Activated CD4-positive, alpha-beta T cell treated with anti-CD3 and anti-CD28 coated beads, Interleukin-2, amount 10 ng/mL, durations not matched to agents 24 days and 14 days (primary cell): Measurements from ENCODE around the gene NISCH. TPM values are rescaled to one million over a fixed set of nuclear protein-coding genes. Genes with fewer than 3 reads are reported as not detected.

ENCODE experiments used
- DNase-seq: peaks from one replicate; pipeline ENCODE4 v3.0.0; 2022
- H3K27ac Mint-ChIP-seq: one replicate; pipeline ENCODE4 v1.8.0; 2022; ENCODE audit warnings: mild to moderate bottlenecking, mixed read lengths
- H3K27me3 Mint-ChIP-seq: one replicate; pipeline ENCODE4 v1.8.0; 2022; ENCODE audit warnings: mixed read lengths
- H3K36me3 Mint-ChIP-seq: one replicate; pipeline ENCODE4 v1.8.0; 2022; ENCODE audit warnings: low read depth, mild to moderate bottlenecking, mixed read lengths
- H3K4me1 Mint-ChIP-seq: one replicate; pipeline ENCODE4 v1.8.0; 2021; ENCODE audit warnings: mixed read lengths
- H3K4me3 Mint-ChIP-seq: one replicate; pipeline ENCODE4 v1.8.0; 2022; ENCODE audit warnings: mild to moderate bottlenecking, moderate library complexity, mixed read lengths
- H3K9me3 Mint-ChIP-seq: one replicate; pipeline ENCODE4 v1.8.0; 2021; ENCODE audit warnings: mixed read lengths
- intact Hi-C: fragments of 100-400 bp; cut with micrococcal nuclease; formaldehyde crosslinking; loops from one replicate; pipeline ENCODE4 v1.15.1; 2023
- total RNA-seq: library from RNA; stranded (reverse); gene quantifications from 2 replicates; pipeline ENCODE4 v1.2.3, GENCODE V29; 2022

The NISCH gene
- total RNA-seq, 1 donor from 2014 or later = 72.6 TPM

DNA sequence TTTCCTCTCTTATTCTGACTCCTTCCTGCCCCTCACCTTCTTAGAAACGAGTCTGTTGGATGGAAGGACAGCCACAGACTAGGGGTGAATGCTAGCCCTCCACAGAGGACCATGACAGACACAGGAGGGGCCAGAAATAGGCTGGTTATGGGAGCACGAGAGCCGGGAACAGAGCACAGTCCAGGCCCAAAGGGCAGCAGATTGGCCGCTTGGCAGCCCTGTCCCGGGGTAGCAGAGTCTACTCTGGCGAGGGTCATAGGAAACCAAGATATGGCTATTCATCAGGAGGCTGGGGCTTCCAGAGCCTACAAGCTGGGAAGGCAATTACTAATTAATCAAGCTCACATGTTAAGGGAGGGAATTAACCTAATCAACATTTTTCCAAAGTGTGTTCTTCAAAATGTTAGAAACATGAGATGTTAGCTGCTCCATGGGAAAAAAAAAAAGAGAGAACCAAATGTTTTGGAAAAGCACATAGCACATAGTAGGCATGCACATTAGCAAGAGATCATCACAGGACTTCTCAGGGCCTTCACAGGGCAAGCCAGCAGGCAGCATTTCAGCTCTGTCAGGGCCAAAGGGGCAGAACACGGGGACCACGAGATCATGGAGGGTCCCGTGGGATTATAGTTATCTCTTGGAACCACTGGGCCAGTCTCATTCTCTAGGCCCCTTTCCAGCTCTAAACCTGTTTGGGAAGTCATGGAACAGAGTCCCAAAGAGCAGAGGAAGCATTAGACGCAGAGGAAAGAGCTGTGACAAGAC is 23.8 kb upstream of the NISCH start:
- Mint-ChIP-seq H3K4me3 (no peak overlapping the region), H3K36me3 (no peaks in the 10 kb centered on the region), H3K4me1 (peaks cover 1% of the 10 kb centered on the region), H3K27ac (no peak overlapping the region), H3K27me3 (peaks cover 13% of the 10 kb centered on the region), H3K9me3 (no peaks in the 10 kb centered on the region)
- DNase-seq = no peak
- intact Hi-C loops = no loop called here

DNA sequence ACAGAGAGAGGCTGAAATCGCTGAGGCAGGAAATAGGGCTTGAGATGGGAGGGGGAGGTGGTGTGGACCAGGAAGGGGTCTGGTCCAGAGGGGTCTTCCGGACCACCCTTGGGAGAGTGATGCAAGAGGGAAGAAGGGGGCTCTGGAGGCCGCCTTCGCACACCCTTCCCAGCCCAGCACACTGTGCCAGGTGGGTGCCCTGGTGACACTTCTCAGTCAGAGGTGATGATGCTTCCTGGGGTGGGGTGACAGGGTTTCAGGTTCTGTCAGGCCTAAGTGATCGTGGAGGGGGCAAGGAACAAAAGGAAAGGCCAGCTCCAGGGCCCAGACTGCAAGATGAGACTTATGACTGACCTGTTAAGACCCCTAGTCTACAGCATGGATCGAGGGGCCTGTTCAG is 23.2 kb upstream of the NISCH start:
- DNase-seq = no peak
- H3K9me3 Mint-ChIP-seq = no peaks in the 10 kb centered on the region
- intact Hi-C loops = no loop called here
- peaks cover 13% of the 10 kb centered on the region for H3K27me3 Mint-ChIP-seq
- peaks cover 1% of the 10 kb centered on the region for H3K4me1 Mint-ChIP-seq
- H3K27ac Mint-ChIP-seq = no peak overlapping the region
- H3K36me3 Mint-ChIP-seq = no peaks in the 10 kb centered on the region
- H3K4me3 Mint-ChIP-seq = no peak overlapping the region

DNA sequence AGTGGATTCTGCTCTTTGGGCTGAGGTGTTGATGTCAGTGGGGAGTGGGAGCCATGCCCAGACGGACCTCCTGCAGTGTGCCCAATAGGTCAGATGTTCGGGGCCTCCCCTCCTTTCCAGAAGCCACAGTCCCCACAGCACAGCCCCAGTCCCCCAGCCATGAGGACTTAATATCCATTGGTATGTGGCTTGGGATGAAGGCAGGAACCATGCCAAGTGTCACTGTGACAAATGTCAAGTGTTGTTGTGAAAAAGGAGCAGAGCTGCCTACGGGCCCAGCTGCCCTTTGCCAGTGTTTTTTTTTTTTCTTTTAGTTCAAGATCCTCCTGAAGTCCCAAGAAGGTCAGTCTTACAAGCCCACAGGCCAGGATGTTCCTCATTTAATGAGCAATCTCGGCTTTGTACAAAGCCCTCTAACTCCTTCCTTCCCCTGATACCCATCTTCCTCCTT is 22.7 kb upstream of the NISCH start:
- intact Hi-C loops = no loop called here
- peaks cover 11% of the 10 kb centered on the region for H3K27me3 Mint-ChIP-seq

DNA sequence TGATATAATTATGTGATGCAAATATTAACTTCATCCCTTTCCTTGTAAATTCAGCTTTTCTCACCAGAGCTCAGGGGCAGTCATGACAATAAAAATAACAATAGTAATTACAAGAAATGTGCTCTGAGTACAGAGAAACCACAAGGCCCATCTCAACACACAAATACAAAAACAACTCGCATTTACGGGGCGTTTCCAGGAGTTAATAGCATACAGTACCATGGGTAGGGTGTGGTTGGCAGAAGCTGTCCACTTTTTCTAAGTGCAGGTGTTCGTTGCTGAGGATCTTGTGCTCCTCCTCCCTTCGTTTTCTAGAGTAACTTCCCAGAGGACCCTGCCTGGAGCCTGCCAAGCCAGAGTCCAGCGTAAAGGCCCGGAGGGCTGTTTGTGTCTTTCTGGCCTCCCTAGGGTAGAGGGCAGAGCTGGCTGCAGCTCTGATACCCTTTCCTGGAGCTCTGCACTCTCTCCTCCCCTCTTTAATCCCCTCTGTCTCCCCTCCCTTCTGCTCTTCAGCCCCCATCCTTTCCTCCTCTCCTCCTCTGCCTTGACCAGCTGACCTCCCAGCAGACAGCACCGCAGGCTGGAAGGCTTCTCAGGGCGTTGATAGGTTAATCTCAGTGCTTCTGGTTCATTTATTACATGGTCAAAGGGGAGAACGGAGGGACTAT is 21.9 kb upstream of the NISCH start:
- Mint-ChIP-seq H3K27me3 (peaks cover 9% of the 10 kb centered on the region), H3K4me1 (peaks cover 1% of the 10 kb centered on the region), H3K4me3 (no peak overlapping the region), H3K27ac (no peak overlapping the region), H3K36me3 (no peaks in the 10 kb centered on the region), H3K9me3 (no peaks in the 10 kb centered on the region)
- intact Hi-C loops = no loop called here
- no peak for DNase-seq

More for the DNA sequence above, 22.7 kb upstream of the NISCH start:
- no peak overlapping the region for H3K4me3 Mint-ChIP-seq
- H3K4me1 Mint-ChIP-seq = peaks cover 1% of the 10 kb centered on the region
- H3K27ac Mint-ChIP-seq = no peak overlapping the region
- H3K36me3 Mint-ChIP-seq = no peaks in the 10 kb centered on the region
- H3K9me3 Mint-ChIP-seq = no peaks in the 10 kb centered on the region
- DNase-seq = no peak

DNA sequence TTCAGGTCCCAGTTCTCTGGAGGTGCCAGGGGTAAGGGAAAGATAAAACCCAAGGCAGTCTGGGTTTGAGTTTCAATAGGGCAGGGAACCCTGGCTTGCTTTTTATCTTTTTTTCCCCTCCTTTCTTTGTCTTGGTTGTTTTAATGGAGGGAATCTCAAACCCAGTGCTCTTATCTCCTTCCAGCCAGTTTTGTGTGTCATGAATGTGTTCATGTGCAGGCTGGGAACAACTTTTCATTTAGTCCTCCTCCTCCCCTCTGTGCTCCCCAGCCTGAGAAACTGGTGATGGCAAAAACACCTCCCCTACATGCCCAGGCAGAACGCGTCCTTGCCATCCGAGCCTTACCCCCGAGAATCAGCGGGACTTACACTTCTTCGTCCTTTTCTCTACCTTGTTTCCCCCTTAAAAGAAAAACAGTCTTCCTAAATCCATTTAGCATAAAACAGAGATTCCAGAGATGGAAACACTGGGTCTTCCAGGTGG is 21.4 kb upstream of the NISCH start:
- H3K27me3 Mint-ChIP-seq = peaks cover 9% of the 10 kb centered on the region
- H3K4me3 Mint-ChIP-seq = no peak overlapping the region
- peaks cover 1% of the 10 kb centered on the region for H3K4me1 Mint-ChIP-seq
- no peak for DNase-seq
- no peak overlapping the region for H3K27ac Mint-ChIP-seq
- no peaks in the 10 kb centered on the region for H3K36me3 Mint-ChIP-seq
- intact Hi-C loops = no loop called here
- no peaks in the 10 kb centered on the region for H3K9me3 Mint-ChIP-seq

DNA sequence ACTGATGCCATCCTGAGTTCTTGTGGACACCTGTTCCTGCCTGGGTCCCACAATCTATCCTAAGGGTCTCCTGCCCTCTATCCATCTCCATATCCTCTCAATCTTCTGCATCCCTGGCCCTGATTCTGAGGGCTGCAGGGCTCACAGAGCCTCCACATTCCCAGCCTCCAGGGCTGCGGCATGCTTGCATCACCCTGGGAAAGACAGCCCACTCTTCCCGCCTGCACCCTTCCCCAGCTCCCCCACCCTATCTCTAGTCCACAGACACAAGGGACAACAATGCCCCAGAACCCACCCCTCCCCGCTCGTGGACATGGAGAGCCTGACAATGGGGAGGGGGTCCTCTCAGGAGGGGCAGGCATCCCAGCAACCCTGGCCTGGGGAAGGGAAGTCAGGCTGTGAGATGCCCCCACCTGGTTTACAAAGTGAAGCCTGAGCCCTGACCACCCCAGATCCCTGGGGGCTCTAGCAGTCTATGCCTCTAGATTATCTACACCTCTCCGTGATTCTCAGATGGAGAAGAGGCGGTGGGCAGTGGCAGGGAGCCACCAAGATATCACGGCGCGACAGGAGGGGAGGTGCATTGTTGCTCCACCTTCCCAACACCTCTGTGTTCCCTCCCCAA is 20.8 kb upstream of the NISCH start:
- no peaks in the 10 kb centered on the region for H3K36me3 Mint-ChIP-seq
- H3K4me1 Mint-ChIP-seq = peaks cover 1% of the 10 kb centered on the region
- no peak overlapping the region for H3K27ac Mint-ChIP-seq
- H3K4me3 Mint-ChIP-seq = no peak overlapping the region
- intact Hi-C loops = no loop called here
- peaks cover 9% of the 10 kb centered on the region for H3K27me3 Mint-ChIP-seq
- no peaks in the 10 kb centered on the region for H3K9me3 Mint-ChIP-seq
- no peak for DNase-seq

DNA sequence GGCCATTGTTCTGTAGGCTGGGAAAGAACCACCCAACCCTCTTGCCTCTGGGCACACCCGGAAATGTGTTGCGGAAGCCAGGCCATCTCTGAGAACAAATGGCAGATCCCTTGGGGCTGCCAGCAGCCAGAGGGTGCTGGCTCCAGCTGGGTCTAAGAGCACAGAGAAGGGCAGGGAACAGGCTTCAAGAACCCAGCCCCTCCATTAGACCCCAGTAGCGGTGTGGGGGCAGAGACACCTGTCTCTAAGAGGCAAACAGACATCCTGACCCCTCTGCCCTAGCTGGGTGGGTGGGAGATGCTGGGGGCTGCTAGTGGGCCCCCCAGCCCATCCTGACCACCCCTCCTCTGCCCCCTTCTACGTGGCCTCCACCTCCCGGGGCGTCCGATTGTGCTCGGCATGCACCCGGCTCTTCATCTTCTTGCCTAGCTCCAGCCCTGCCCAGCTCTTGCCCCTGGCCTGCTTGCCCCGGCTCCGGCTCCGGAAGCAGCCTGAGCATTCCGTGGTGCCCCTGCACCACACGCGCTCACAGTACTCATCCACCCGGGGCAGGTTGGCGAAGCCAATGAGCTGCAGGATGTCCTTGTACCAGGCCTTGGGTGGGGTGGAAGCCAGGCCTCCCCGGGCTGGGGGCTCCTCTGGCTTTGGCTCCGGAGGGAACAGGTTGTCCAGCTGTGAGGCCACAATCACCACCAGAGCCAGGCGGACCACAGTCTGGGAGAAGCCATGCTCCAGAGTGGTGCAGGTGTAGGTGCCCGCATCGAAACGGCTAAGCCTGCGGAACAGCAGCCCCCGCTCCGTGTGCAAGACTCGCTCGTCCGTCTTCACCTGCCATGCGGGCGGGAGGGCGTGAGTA is 19.9 kb upstream of the NISCH start:
- Mint-ChIP-seq H3K27ac (no peak overlapping the region), H3K36me3 (no peaks in the 10 kb centered on the region), H3K4me1 (peaks cover 1% of the 10 kb centered on the region), H3K27me3 (peaks cover 9% of the 10 kb centered on the region), H3K9me3 (no peaks in the 10 kb centered on the region), H3K4me3 (no peak overlapping the region)
- intact Hi-C loops = no loop called here
- no peak for DNase-seq

DNA sequence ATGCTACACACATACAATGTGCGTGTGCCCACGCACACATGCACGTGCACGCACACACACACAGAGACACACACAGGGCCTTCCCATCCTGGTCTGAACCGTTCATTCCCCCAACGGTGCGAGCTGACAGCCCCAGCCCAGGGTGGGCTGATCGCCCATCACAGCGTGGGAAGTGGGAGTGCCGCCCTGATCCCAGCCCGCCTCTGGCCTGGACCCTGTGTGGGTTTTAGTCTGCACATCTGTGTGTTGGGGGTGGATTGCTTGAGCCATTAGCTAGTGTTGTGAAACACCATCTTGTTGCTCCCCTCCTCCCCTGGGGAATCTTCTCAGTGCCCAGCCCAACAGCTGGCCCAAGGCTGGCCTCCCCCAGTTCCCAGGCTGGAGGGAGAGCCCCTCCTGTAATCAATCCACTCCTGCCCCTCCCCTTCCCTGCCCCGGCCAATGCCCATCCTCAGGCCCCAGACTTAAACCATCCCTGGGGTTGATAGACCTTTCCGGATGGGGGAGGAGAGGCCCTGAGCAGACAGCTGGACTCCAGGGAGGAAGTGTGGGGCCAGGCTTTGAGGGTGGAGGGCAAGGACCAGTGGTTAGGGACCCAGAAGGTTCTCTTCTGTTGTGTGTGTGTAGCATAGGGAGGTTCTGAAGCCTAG is 18.8 kb upstream of the NISCH start:
- DNase-seq = no peak
- peaks cover 9% of the 10 kb centered on the region for H3K27me3 Mint-ChIP-seq

DNA sequence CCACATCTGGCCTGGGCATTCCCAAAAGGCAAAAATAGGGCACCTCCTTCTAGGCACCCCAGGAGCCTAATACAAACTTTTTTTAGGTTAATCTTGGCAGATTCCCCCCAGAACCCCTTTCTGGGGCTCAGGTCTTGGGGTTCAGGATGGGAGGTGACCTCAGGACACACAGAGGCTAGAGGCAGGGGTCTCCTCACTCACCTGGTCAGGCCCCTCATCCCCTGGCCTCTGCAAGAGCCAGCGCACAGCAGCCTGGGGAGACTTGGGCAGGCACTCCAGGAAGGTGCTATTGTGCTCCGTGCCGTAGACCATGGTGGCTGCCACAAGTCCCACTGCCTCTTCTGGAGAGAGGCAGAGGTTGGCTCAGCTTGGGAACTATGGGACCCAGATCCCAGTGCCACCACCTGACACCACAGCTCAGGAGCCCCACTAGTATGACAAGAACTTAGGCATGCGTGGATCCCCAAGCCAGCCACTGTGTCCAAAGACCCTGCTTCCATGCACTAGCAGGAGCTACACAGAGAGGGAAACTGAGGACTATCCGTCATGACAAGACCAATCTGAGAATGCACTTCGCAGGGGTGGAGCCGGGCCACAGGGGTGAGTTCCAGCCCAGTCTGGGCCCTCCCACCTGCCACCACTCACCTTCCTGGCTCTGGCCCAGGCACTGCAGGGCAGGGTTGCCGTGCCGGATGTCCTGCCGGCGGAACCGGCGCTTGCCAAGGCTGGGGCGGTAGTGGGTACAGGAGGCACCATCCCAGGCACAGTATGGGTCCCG is 17.9 kb upstream of the NISCH start:
- H3K36me3 Mint-ChIP-seq = no peaks in the 10 kb centered on the region
- intact Hi-C loops = no loop called here
- no peaks in the 10 kb centered on the region for H3K4me1 Mint-ChIP-seq
- H3K4me3 Mint-ChIP-seq = no peak overlapping the region
- peaks cover 9% of the 10 kb centered on the region for H3K27me3 Mint-ChIP-seq
- H3K9me3 Mint-ChIP-seq = no peaks in the 10 kb centered on the region
- H3K27ac Mint-ChIP-seq = no peak overlapping the region
- no peak for DNase-seq

More for the DNA sequence above, 18.8 kb upstream of the NISCH start:
- H3K4me1 Mint-ChIP-seq = peaks cover 1% of the 10 kb centered on the region
- H3K4me3 Mint-ChIP-seq = no peak overlapping the region
- no peak overlapping the region for H3K27ac Mint-ChIP-seq
- H3K36me3 Mint-ChIP-seq = no peaks in the 10 kb centered on the region
- intact Hi-C loops = no loop called here
- H3K9me3 Mint-ChIP-seq = no peaks in the 10 kb centered on the region

DNA sequence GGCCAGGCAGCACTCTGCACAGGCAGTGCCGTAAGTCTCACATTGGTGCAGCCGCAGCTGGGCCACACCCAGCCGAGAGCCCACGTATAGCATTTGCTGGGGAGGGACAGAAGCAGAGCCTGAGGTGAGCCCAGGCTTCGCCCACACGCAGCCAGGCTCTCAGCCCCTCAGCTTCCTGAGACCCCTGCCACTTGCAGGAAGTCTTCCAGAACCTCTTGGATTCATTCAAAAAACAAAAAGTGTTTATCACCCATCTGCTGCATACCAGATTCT is 17.4 kb upstream of the NISCH start:
- Mint-ChIP-seq H3K27me3 (peaks cover 7% of the 10 kb centered on the region), H3K4me3 (no peak overlapping the region), H3K4me1 (no peaks in the 10 kb centered on the region), H3K9me3 (no peaks in the 10 kb centered on the region), H3K27ac (no peak overlapping the region), H3K36me3 (no peaks in the 10 kb centered on the region)
- no peak for DNase-seq
- intact Hi-C loops = no loop called here

DNA sequence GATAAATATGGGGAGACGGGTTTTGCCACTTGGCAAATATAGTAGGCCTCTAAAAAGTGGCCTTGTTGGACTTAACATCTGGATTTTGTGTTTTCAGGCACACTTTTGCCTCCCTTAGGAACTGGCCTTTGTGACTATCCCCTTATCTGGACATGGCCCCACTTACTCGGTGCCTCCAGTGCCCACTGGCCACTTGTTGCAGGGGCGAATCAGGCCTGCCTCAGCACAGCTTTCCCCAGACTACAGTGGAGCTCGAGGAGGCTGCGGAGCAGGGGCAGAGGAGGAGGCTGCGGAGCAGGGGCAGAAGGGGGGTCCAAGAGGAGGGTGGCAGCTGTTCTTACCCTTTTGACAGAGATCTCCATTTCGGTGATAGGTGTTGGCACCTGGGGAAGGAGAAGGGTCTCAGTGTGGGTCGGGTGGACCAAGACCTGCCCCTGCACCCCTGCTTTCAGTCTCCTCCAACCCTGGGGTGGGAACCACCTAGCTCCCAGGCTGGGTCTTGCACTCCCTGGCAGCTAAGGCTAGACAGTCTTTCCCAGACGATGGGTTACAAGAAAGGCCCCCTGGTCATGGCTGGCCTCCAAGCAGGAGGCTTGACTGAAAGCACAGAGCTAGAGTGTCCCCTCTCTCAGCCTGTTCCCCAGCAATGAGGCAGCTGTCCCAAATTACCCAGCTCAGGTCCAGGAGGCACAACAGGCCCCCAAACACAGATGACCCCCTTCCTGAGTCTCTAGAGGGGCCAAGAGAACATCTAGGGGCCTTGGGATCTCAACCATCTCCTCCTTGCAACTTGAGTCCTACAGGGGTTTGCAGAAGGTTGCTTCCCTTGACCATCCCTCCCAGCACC is 16.6 kb upstream of the NISCH start:
- no peaks in the 10 kb centered on the region for H3K9me3 Mint-ChIP-seq
- intact Hi-C loops = no loop called here
- peaks cover 3% of the 10 kb centered on the region for H3K27me3 Mint-ChIP-seq
- DNase-seq = no peak
- H3K4me1 Mint-ChIP-seq = no peaks in the 10 kb centered on the region
- no peaks in the 10 kb centered on the region for H3K36me3 Mint-ChIP-seq
- no peak overlapping the region for H3K4me3 Mint-ChIP-seq
- H3K27ac Mint-ChIP-seq = no peak overlapping the region
